Keratinocyte (primary cell): ENCODE results near the gene COL6A2. TPM values are rescaled to one million over a fixed set of nuclear protein-coding genes. Genes with fewer than 3 reads are reported as not detected.

ENCODE experiments used
- DNase-seq: peaks from one replicate; pipeline ENCODE4 v3.0.0-alpha.2; 2011; ENCODE audit warnings: low read depth, missing footprints, low spot score
- FAIRE-seq: peaks from 2 replicates; lab custom pipeline; 2011; peaks lifted over from hg19 to GRCh38; lab: Jason Lieb, UNC
- H2AFZ ChIP-seq: 2 replicates; pipeline ENCODE4 v1.6.0; 2012; ENCODE audit warnings: low read length, control low read depth, inconsistent platforms; ENCODE audit not compliant: control insufficient read depth
- H3K27ac ChIP-seq: 2 replicates; pipeline ENCODE4 v1.5.1; 2011; ENCODE audit warnings: low read length; ENCODE audit not compliant: control insufficient read depth, insufficient read depth
- H3K27me3 ChIP-seq: 3 replicates; pipeline ENCODE4 v1.6.0; 2011; ENCODE audit warnings: low read length; ENCODE audit not compliant: control insufficient read depth, insufficient read depth; ENCODE audit errors: extremely low read depth
- H3K36me3 ChIP-seq, 2 experiments: 2 replicates in 1 of 2; 3 replicates in 1 of 2; pipeline ENCODE4 v1.5.1; 2011; ENCODE audit warnings: low read length in 2 of 2, mild to moderate bottlenecking in 1 of 2; ENCODE audit not compliant: control insufficient read depth in 2 of 2, insufficient read depth in 2 of 2; ENCODE audit errors: extremely low read depth in 1 of 2
- H3K4me1 ChIP-seq: 3 replicates; pipeline ENCODE4 v1.5.1; 2011; ENCODE audit warnings: low read length; ENCODE audit not compliant: control insufficient read depth, insufficient read depth; ENCODE audit errors: extremely low read depth
- H3K4me2 ChIP-seq: 3 replicates; pipeline ENCODE4 v1.6.0; 2011; ENCODE audit warnings: low read depth, low read length; ENCODE audit not compliant: control insufficient read depth, insufficient read depth; ENCODE audit errors: extremely low read depth
- H3K4me3 ChIP-seq, 3 experiments: fragments of 200-600 bp in 1 of 3; sonication (generic) in 1 of 3; 2 replicates in 2 of 3; 3 replicates in 1 of 3; pipeline ENCODE4 v1.5.1; 2011 to 2016; ENCODE audit warnings: low read length in 3 of 3, mild to moderate bottlenecking in 3 of 3, control low read depth in 2 of 3, inconsistent platforms in 1 of 3, low read depth in 1 of 3, mixed read lengths in 1 of 3, mixed run types in 1 of 3, moderate library complexity in 1 of 3; ENCODE audit not compliant: control insufficient read depth in 2 of 3, insufficient read depth in 2 of 3; ENCODE audit errors: extremely low read depth in 1 of 3
- H3K79me2 ChIP-seq: 2 replicates; pipeline ENCODE4 v1.6.0; 2012; ENCODE audit warnings: low read length; ENCODE audit not compliant: control insufficient read depth, insufficient read depth
- H3K9ac ChIP-seq: 3 replicates; pipeline ENCODE4 v1.6.0; 2011; ENCODE audit warnings: low read length; ENCODE audit not compliant: control insufficient read depth, insufficient read depth; ENCODE audit errors: extremely low read depth
- H3K9me1 ChIP-seq: 3 replicates; pipeline ENCODE4 v1.6.0; 2011; ENCODE audit warnings: low read length; ENCODE audit not compliant: control insufficient read depth, insufficient read depth; ENCODE audit errors: extremely low read depth
- H3K9me3 ChIP-seq: 2 replicates; pipeline ENCODE4 v1.5.1; 2012; ENCODE audit warnings: low read depth, low read length; ENCODE audit not compliant: control insufficient read depth
- H4K20me1 ChIP-seq: 3 replicates; pipeline ENCODE4 v1.6.0; 2011; ENCODE audit warnings: low read length; ENCODE audit not compliant: control insufficient read depth, insufficient read depth; ENCODE audit errors: extremely low read depth
- CTCF ChIP-seq, 3 experiments: IDR thresholded peaks in 1 of 3; conservative IDR thresholded peaks in 1 of 3; optimal IDR thresholded peaks in 1 of 3; 2 replicates in 2 of 3; 3 replicates in 1 of 3; pipeline versions ENCODE3 to v1.5.1; 2011; ENCODE audit warnings: low read length in 3 of 3, mild to moderate bottlenecking in 3 of 3, moderate library complexity in 2 of 3, control low read depth in 1 of 3, inconsistent platforms in 1 of 3; ENCODE audit not compliant: insufficient read depth in 2 of 3; ENCODE audit errors: extremely low read depth in 1 of 3
- EZH2 ChIP-seq: IDR thresholded peaks from one replicate; pipeline ENCODE4 v1.6.1; 2012; ENCODE audit warnings: inconsistent platforms, mild to moderate bottlenecking, low read length, moderate library complexity
- dilution Hi-C: fragments of 300-500 bp; cut with MboI; formaldehyde crosslinking; loops from one replicate; pipeline ENCODE4 v1.7.0; 2020; ENCODE audit warnings: low sequenced_read_pairs; ENCODE audit not compliant: extremely low pct_ligation_motif_present
- polyA plus RNA-seq, 5 experiments: library from polyadenylated mRNA; depleted of rRNA in 3 of 5; stranded (reverse) in 3 of 5; stranded (forward) in 1 of 5; unstranded in 1 of 5; fragments of >200 nt; gene quantifications; 1 replicate in 1 of 5; 2 replicates in 3 of 5; 3 replicates in 1 of 5; pipeline versions ENCODE4 v1.2.1 to v1.2.3, GENCODE V29; 2011 to 2012; ENCODE audit warnings: missing spikeins in 2 of 5, low read depth in 1 of 5, low replicate concordance in 1 of 5

Gene COL6A2
- polyA plus RNA-seq, 1 donor (not counting 4 experiments of a cell fraction or from before 2014, with no cell fraction given): 0.03 TPM

GRCh38 chr21:46157396-46157986 lies 59.6 kb downstream of the COL6A2 start:
- no peak overlapping the region for H2AFZ ChIP-seq
- no peaks in the 10 kb centered on the region for H3K79me2 ChIP-seq
- H3K4me3 ChIP-seq: no peak overlapping the region
- DNase-seq (no peak), FAIRE-seq (no peak)
- TF ChIP-seq CTCF (optimal IDR thresholded peaks at IDR 0.05 in 1 of 3, IDR thresholded peaks at IDR 0.05 in 1 of 3, conservative IDR thresholded peaks at IDR 0.05 in 1 of 3; ENCODE audit: extremely low read depth in 1 of 3, insufficient read depth in 2 of 3, low read length in 3 of 3) (no peak), EZH2 (no peak)
- no peak overlapping the region for H3K9ac ChIP-seq
- H3K36me3 ChIP-seq: no peaks in the 10 kb centered on the region
- no peaks in the 10 kb centered on the region for H3K9me1 ChIP-seq
- H3K4me1 ChIP-seq: no peaks in the 10 kb centered on the region
- H4K20me1 ChIP-seq: no peaks in the 10 kb centered on the region
- dilution Hi-C loops: no loop called here
- no peak overlapping the region for H3K4me2 ChIP-seq
- no peak overlapping the region for H3K27ac ChIP-seq
- no peaks in the 10 kb centered on the region for H3K9me3 ChIP-seq
- H3K27me3 ChIP-seq: peaks cover 14% of the 10 kb centered on the region

GRCh38 chr21:46157987-46158451 lies 60.1 kb downstream of the COL6A2 start:
- Histone ChIP-seq H3K79me2 (no peaks in the 10 kb centered on the region), H3K4me3 (no peak overlapping the region), H3K27ac (no peak overlapping the region), H3K36me3 (no peaks in the 10 kb centered on the region), H3K9ac (no peak overlapping the region), H3K9me3 (no peaks in the 10 kb centered on the region), H3K4me1 (no peaks in the 10 kb centered on the region), H3K9me1 (no peaks in the 10 kb centered on the region), H3K4me2 (no peak overlapping the region), H4K20me1 (no peaks in the 10 kb centered on the region), H2AFZ (no peak overlapping the region), H3K27me3 (peaks cover 14% of the 10 kb centered on the region)
- DNase-seq: no peak
- dilution Hi-C loops: no loop called here
- no peak for TF ChIP-seq CTCF (optimal IDR thresholded peaks at IDR 0.05 in 1 of 3, IDR thresholded peaks at IDR 0.05 in 1 of 3, conservative IDR thresholded peaks at IDR 0.05 in 1 of 3; ENCODE audit: extremely low read depth in 1 of 3, insufficient read depth in 2 of 3, low read length in 3 of 3)
- FAIRE-seq: no peak
